Activated CD8-positive, alpha-beta memory T cell treated with anti-CD3 and anti-CD28 coated beads for 36 hours (primary cell): Measurements from ENCODE around the gene MSTO1. TPM values are rescaled to one million over a fixed set of nuclear protein-coding genes. Genes with fewer than 3 reads are reported as not detected.
"Not testable (repeated sequence)": the region's sequence is repeated elsewhere in the genome, so short reads cannot be mapped to it uniquely, and the experiment has no call there.

Experiments used
- CTCF ChIA-PET: fragments of 350-600 bp; sonication (Branson Sonifier 250); formaldehyde crosslinking; loops from one replicate; lab custom pipeline; 2021; ENCODE audit warnings: antibody characterized with exemption; lab: Charles Lee
- POLR2A ChIA-PET: fragments of 350-600 bp; sonication (Branson Sonifier 250); formaldehyde crosslinking; loops from one replicate; lab custom pipeline; 2021; ENCODE audit warnings: antibody characterized with exemption; lab: Charles Lee
- total RNA-seq, 2 experiments: library from RNA; stranded (reverse); gene quantifications; one replicate each; pipeline ENCODE4 v1.2.3, GENCODE V29; 2021

Gene MSTO1
- total RNA-seq: 10 to 100 TPM; 88.9 to 98.3 TPM

GRCh38 chr1:155609515-155610256, at the start of gene MSTO1:
Gene MSTO1, plus strand, starts transcription at chr1:155610218. Its CDS starts 31 bp downstream, at chr1:155610249.
- ChIA-PET CTCF (interaction anchor here (0.6 kb wide), 1 partner anchor 145 kb away, joined by 3 read pairs; no protein-coding TSS in a partner anchor), POLR2A (interaction anchor here (0.8 kb wide), 1 partner anchor 143 kb away, joined by 3 read pairs; no protein-coding TSS in a partner anchor)

GRCh38 chr1:155561779-155562580, 48.0 kb upstream of the MSTO1 start:
- CTCF ChIA-PET: interaction anchor here (1.0 kb wide), 1 partner anchor 26 kb away, joined by 3 read pairs; no protein-coding TSS in a partner anchor
- POLR2A ChIA-PET: not testable (repeated sequence)

- ChIA-PET CTCF (interaction anchor here (0.7 to 1.0 kb wide), 3 partner anchors 15 to 286 kb away, joined by 3 read pairs; no protein-coding TSS in a partner anchor), POLR2A (interaction anchor here (0.7 to 1.1 kb wide), 3 partner anchors 26 to 300 kb away, joined by 5 to 8 read pairs (median 5); partner anchors contain the start of gene FDPS)
Measured at GRCh38 chr1:155562581-155563376, 47.2 kb upstream of the MSTO1 start, which contains the start of gene ASH1L. Gene ASH1L, minus strand, starts transcription at chr1:155562803. Its CDS starts 41,284 bp downstream, at chr1:155521519.

GRCh38 chr1:155563377-155564022, 46.5 kb upstream of the MSTO1 start:
- CTCF ChIA-PET: interaction anchor here (0.7 to 0.8 kb wide), 2 partner anchors 14 to 287 kb away, joined by 3 read pairs; no protein-coding TSS in a partner anchor
- POLR2A ChIA-PET: interaction anchor here (0.7 to 1.1 kb wide), 3 partner anchors 27 to 299 kb away, joined by 5 to 8 read pairs (median 5); partner anchors contain the start of gene FDPS

- ChIA-PET CTCF (no interaction called here), POLR2A (no interaction called here)
Measured at GRCh38 chr1:155569988-155570592, 39.9 kb upstream of the MSTO1 start.

GRCh38 chr1:155570593-155570990, 39.4 kb upstream of the MSTO1 start:
- POLR2A ChIA-PET: no interaction called here
- CTCF ChIA-PET: no interaction called here

- ChIA-PET POLR2A (interaction anchor here (0.6 kb wide), 1 partner anchor 266 kb away, joined by 4 read pairs; no protein-coding TSS in a partner anchor), CTCF (interaction anchor here (0.6 kb wide), 1 partner anchor 101 kb away, joined by 3 read pairs; no protein-coding TSS in a partner anchor)
Measured at GRCh38 chr1:155574077-155574476, 35.9 kb upstream of the MSTO1 start.

GRCh38 chr1:155575608-155576007, 34.4 kb upstream of the MSTO1 start:
- CTCF ChIA-PET, POLR2A ChIA-PET: not testable (repeated sequence)

GRCh38 chr1:155583846-155584245, 26.2 kb upstream of the MSTO1 start:
- CTCF ChIA-PET, POLR2A ChIA-PET: not testable (repeated sequence)

GRCh38 chr1:155589282-155589681, 20.7 kb upstream of the MSTO1 start:
- CTCF ChIA-PET, POLR2A ChIA-PET: not testable (repeated sequence)

- CTCF ChIA-PET: interaction anchor here (0.8 to 1.8 kb wide), 3 partner anchors 13 to 224 kb away, joined by 3 to 5 read pairs (median 4); no protein-coding TSS in a partner anchor
- POLR2A ChIA-PET: interaction anchor here (0.7 kb wide), 1 partner anchor 157 kb away, joined by 3 read pairs; no protein-coding TSS in a partner anchor
Measured at GRCh38 chr1:155590516-155591247, 19.3 kb upstream of the MSTO1 start.

- ChIA-PET POLR2A (interaction anchor here (0.7 kb wide), 1 partner anchor 158 kb away, joined by 3 read pairs; no protein-coding TSS in a partner anchor), CTCF (interaction anchor here (0.7 to 1.8 kb wide), 6 partner anchors 15 to 485 kb away, joined by 3 to 8 read pairs (median 4); no protein-coding TSS in a partner anchor)
Measured at GRCh38 chr1:155591770-155592169, 18.2 kb upstream of the MSTO1 start.

- CTCF ChIA-PET: interaction anchor here (0.6 kb wide), 1 partner anchor 136 kb away, joined by 3 read pairs; no protein-coding TSS in a partner anchor
- POLR2A ChIA-PET: not testable (repeated sequence)
Measured at GRCh38 chr1:155595877-155596474, 14.0 kb upstream of the MSTO1 start.

- ChIA-PET CTCF (interaction anchor here (0.6 kb wide), 1 partner anchor 135 kb away, joined by 3 read pairs; no protein-coding TSS in a partner anchor), POLR2A (no interaction called here)
Measured at GRCh38 chr1:155596864-155597263, 13.2 kb upstream of the MSTO1 start.

- POLR2A ChIA-PET: no interaction called here
- CTCF ChIA-PET: no interaction called here
Measured at GRCh38 chr1:155598842-155599331, 11.1 kb upstream of the MSTO1 start.
